NB4 (cell line): ENCODE data around the gene LIN7B.

Experiments
- DNase-seq: peaks from one replicate; pipeline ENCODE4 v3.0.0; 2010; ENCODE audit warnings: low read depth
- H3K4me3 ChIP-seq: one replicate; pipeline ENCODE4 v1.5.1; 2011; ENCODE audit warnings: mild to moderate bottlenecking, low read depth, low read length, moderate library complexity
- CTCF ChIP-seq: IDR thresholded peaks from one replicate; pipeline ENCODE4 v1.5.1; 2012; ENCODE audit warnings: low read depth, low read length
- MAX ChIP-seq: IDR thresholded peaks from 2 replicates; pipeline ENCODE4 v1.6.1; 2011; ENCODE audit warnings: low read depth, low read length
- MYC ChIP-seq: IDR thresholded peaks from 2 replicates; pipeline ENCODE4 v1.6.1; 2011; ENCODE audit warnings: low read depth, low read length
- POLR2A ChIP-seq: IDR thresholded peaks from 2 replicates; pipeline ENCODE4 v1.6.1; 2011; ENCODE audit warnings: mild to moderate bottlenecking; ENCODE audit not compliant: insufficient read length; ENCODE audit errors: extremely low read depth

LIN7B gene

GRCh38 chr19:49109569-49110233, 4.5 kb upstream of the LIN7B start:
- no peak for TF ChIP-seq MAX
- no peak for TF ChIP-seq CTCF
- no peak for TF ChIP-seq POLR2A
- TF ChIP-seq MYC: no peak
- H3K4me3 ChIP-seq: no peak overlapping the region

GRCh38 chr19:49110567-49110966, 3.6 kb upstream of the LIN7B start:
- no peak overlapping the region for H3K4me3 ChIP-seq
- DNase-seq: no peak
- no peak for TF ChIP-seq POLR2A
- TF ChIP-seq MYC: no peak
- TF ChIP-seq MAX: no peak
- no peak for TF ChIP-seq CTCF

More at GRCh38 chr19:49109569-49110233, 4.5 kb upstream of the LIN7B start:
- DNase-seq: no peak

GRCh38 chr19:49111218-49111998, 2.8 kb upstream of the LIN7B start:
- DNase-seq: no peak
- no peak overlapping the region for H3K4me3 ChIP-seq
- TF ChIP-seq MYC: no peak
- no peak for TF ChIP-seq CTCF
- TF ChIP-seq MAX: no peak
- TF ChIP-seq POLR2A: no peak

GRCh38 chr19:49114630-49115363, 627 bp downstream of the LIN7B start:
- 0 out of 2 replicates have a peak, but pooled peaks have one; percentile 26 for TF ChIP-seq MYC
- TF ChIP-seq POLR2A: no peak
- H3K4me3 ChIP-seq: peak overlapping the region; percentile 46
- DNase-seq: peak; percentile 74

GRCh38 chr19:49116544-49116943, 2.4 kb downstream of the LIN7B start:
- TF ChIP-seq POLR2A (no peak), MYC (no peak), MAX (no peak), CTCF (no peak)
- H3K4me3 ChIP-seq: no peak overlapping the region
- peak; percentile 82 for DNase-seq
